ENCODE results near the gene GPX4.

GPX4 gene

DNA sequence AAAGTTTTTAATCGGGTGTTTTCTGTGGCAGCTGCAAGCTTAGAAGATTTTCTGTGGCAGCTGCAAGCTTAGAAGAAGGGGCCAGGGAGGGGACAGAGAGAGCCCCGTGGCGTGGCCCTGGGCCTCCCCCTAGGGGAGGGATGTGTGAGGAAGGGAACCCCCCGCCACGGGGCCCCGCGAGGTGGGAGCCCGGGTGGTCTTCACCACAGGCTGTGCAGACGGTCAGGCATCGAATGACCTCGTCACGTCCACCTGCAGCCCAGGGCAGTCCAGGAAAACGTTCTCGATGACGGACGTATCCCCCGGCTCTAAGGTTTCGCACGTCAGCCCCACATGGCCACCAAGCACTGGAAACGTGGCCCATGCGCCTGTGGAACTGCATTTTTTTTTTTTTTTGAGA lies 17.2 kb upstream of the GPX4 start:
- Histone ChIP-seq H3K36me3 (ENCODE audit: control insufficient read depth, insufficient read depth, low read length) (peaks cover 65% of the 10 kb centered on the region), H3K9me3 (ENCODE audit: control insufficient read depth, low read length) (no peaks in the 10 kb centered on the region), H3K4me3 (ENCODE audit: insufficient read depth, low read depth, low read length, poor library complexity, severe bottlenecking) (no peak overlapping the region), H3K27me3 (replicated peaks; ENCODE audit: control insufficient read depth, insufficient read depth, low read length, poor library complexity, severe bottlenecking) (no peaks in the 10 kb centered on the region), H3K27ac (ENCODE audit: insufficient read depth, low read length, poor library complexity, severe bottlenecking) (peak overlapping the region; percentile 73), H3K4me1 (ENCODE audit: control insufficient read depth, insufficient read depth, low read length, poor library complexity, severe bottlenecking) (peaks cover 50% of the 10 kb centered on the region)
- DNase-seq: no peak

DNA sequence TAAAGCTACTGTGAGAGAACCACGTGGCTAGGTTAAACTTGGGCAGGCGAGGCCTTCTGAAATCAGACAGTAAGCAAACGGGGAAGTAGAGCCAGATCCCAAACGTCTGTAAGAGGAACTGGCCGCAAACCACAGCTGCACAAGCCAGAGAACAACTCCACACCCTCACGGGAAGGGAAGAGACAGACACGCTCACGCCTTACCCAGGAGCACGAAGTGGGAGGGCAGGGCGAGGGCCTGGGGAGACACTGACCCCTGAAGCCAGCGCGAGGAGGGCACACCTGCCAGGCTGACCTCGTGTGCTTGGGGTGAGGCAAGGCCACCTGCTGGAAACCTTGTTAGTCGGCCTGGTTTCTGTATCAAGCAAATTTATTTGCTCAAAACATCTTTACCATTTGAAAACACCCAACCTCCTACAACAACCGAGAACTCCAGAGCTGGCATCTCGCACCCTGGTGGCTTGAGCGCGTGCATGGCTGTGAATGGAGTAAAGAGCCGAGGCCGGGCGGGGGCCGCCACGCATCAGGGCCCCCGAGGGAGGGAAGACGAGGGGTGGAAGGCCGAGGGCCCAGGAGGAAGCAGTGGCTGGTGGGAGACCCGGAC lies 15.9 kb upstream of the GPX4 start:
- Histone ChIP-seq H3K4me1 (ENCODE audit: control insufficient read depth, insufficient read depth, low read length, poor library complexity, severe bottlenecking) (peaks cover 40% of the 10 kb centered on the region), H3K27me3 (replicated peaks; ENCODE audit: control insufficient read depth, insufficient read depth, low read length, poor library complexity, severe bottlenecking) (no peaks in the 10 kb centered on the region), H3K4me3 (ENCODE audit: insufficient read depth, low read depth, low read length, poor library complexity, severe bottlenecking) (no peak overlapping the region), H3K27ac (ENCODE audit: insufficient read depth, low read length, poor library complexity, severe bottlenecking) (peak overlapping the region; percentile 73), H3K9me3 (ENCODE audit: control insufficient read depth, low read length) (no peaks in the 10 kb centered on the region), H3K36me3 (ENCODE audit: control insufficient read depth, insufficient read depth, low read length) (peaks cover 61% of the 10 kb centered on the region)
- peak in 2 of 3 donors; percentile 40 to 54 for DNase-seq

- peaks cover 34% of the 10 kb centered on the region for H3K4me1 ChIP-seq (ENCODE audit: control insufficient read depth, insufficient read depth, low read length, poor library complexity, severe bottlenecking)
- peak overlapping the region; percentile 73 for H3K27ac ChIP-seq (ENCODE audit: insufficient read depth, low read length, poor library complexity, severe bottlenecking)
Observed at GRCh38 chr19:1088416-1089010, 15.3 kb upstream of the GPX4 start.

DNA sequence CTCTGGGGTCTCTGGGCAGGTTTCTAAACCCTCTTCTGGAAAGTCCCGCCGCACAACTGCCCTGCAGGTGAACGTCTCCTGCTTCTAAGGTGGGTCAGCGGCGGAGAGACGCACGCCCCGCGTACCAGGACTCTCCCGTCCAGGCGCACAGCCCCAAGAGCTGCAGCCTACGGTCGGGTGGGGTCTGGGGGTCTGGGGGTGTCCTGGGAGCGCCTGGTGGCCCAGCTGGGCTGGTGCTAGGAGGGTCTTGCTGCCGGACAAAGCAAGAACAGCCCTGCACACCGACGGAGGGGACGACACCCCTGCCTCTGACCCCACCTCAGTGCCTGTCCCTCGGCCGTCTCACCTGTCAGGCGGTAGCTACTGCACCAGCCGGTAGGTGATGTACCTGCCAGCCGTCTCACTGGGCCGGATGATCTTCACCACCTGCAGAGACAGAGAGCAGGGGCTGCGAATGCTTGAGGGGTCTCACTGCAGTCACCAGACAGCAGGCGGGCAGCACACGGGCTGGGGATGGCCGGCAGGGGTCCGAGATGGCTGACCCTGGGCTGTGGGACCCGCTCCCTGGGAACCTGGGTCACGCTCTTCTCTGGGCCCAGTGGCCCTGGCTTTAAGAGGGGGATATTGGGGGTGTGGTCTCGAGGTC lies 14.5 kb upstream of the GPX4 start:
- DNase-seq: no peak
- no peaks in the 10 kb centered on the region for H3K9me3 ChIP-seq (ENCODE audit: control insufficient read depth, low read length)
- H3K27ac ChIP-seq (ENCODE audit: insufficient read depth, low read length, poor library complexity, severe bottlenecking): peak overlapping the region; percentile 73
- peaks cover 52% of the 10 kb centered on the region for H3K36me3 ChIP-seq (ENCODE audit: control insufficient read depth, insufficient read depth, low read length)
- H3K27me3 ChIP-seq (replicated peaks; ENCODE audit: control insufficient read depth, insufficient read depth, low read length, poor library complexity, severe bottlenecking): no peaks in the 10 kb centered on the region
- H3K4me3 ChIP-seq (ENCODE audit: insufficient read depth, low read depth, low read length, poor library complexity, severe bottlenecking): no peak overlapping the region
- H3K4me1 ChIP-seq (ENCODE audit: control insufficient read depth, insufficient read depth, low read length, poor library complexity, severe bottlenecking): peaks cover 36% of the 10 kb centered on the region

More at GRCh38 chr19:1088416-1089010, 15.3 kb upstream of the GPX4 start:
- DNase-seq: no peak
- Histone ChIP-seq H3K4me3 (ENCODE audit: insufficient read depth, low read depth, low read length, poor library complexity, severe bottlenecking) (no peak overlapping the region), H3K27me3 (replicated peaks; ENCODE audit: control insufficient read depth, insufficient read depth, low read length, poor library complexity, severe bottlenecking) (no peaks in the 10 kb centered on the region), H3K9me3 (ENCODE audit: control insufficient read depth, low read length) (no peaks in the 10 kb centered on the region), H3K36me3 (ENCODE audit: control insufficient read depth, insufficient read depth, low read length) (peaks cover 59% of the 10 kb centered on the region)

DNA sequence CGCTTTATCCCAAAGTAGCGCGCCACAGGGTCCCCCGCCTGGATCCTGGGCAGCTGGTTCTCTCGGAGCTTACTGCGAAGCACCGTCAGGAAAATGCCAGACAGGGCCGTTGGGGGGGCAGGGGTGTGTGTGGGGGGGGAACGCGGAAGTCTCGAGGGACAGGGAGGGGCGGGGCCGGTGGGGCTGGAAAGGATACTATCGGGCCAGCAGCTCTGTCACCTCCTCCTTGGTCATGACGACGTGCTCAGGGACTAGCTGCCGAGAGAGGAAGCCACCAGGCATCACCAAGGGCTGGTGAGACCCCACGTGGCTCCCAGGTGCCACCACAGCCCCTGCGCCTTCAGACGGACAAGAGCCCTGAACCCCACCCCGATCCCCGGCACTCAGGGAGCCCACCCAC lies 13.9 kb upstream of the GPX4 start:
- DNase-seq: no peak
- Histone ChIP-seq H3K4me3 (ENCODE audit: insufficient read depth, low read depth, low read length, poor library complexity, severe bottlenecking) (no peak overlapping the region), H3K27ac (ENCODE audit: insufficient read depth, low read length, poor library complexity, severe bottlenecking) (no peak overlapping the region), H3K9me3 (ENCODE audit: control insufficient read depth, low read length) (no peaks in the 10 kb centered on the region), H3K27me3 (replicated peaks; ENCODE audit: control insufficient read depth, insufficient read depth, low read length, poor library complexity, severe bottlenecking) (no peaks in the 10 kb centered on the region), H3K36me3 (ENCODE audit: control insufficient read depth, insufficient read depth, low read length) (peaks cover 46% of the 10 kb centered on the region), H3K4me1 (ENCODE audit: control insufficient read depth, insufficient read depth, low read length, poor library complexity, severe bottlenecking) (peaks cover 42% of the 10 kb centered on the region)

GRCh38 chr19:1090731-1091543 lies 12.9 kb upstream of the GPX4 start:
- Histone ChIP-seq H3K27ac (ENCODE audit: insufficient read depth, low read length, poor library complexity, severe bottlenecking) (no peak overlapping the region), H3K36me3 (ENCODE audit: control insufficient read depth, insufficient read depth, low read length) (peaks cover 35% of the 10 kb centered on the region), H3K9me3 (ENCODE audit: control insufficient read depth, low read length) (no peaks in the 10 kb centered on the region), H3K27me3 (replicated peaks; ENCODE audit: control insufficient read depth, insufficient read depth, low read length, poor library complexity, severe bottlenecking) (no peaks in the 10 kb centered on the region), H3K4me1 (ENCODE audit: control insufficient read depth, insufficient read depth, low read length, poor library complexity, severe bottlenecking) (peaks cover 48% of the 10 kb centered on the region), H3K4me3 (ENCODE audit: insufficient read depth, low read depth, low read length, poor library complexity, severe bottlenecking) (no peak overlapping the region)
- no peak for DNase-seq

GRCh38 chr19:1091544-1092175 lies 12.1 kb upstream of the GPX4 start:
- Histone ChIP-seq H3K36me3 (ENCODE audit: control insufficient read depth, insufficient read depth, low read length) (peaks cover 28% of the 10 kb centered on the region), H3K27ac (ENCODE audit: insufficient read depth, low read length, poor library complexity, severe bottlenecking) (no peak overlapping the region), H3K9me3 (ENCODE audit: control insufficient read depth, low read length) (no peaks in the 10 kb centered on the region), H3K27me3 (replicated peaks; ENCODE audit: control insufficient read depth, insufficient read depth, low read length, poor library complexity, severe bottlenecking) (no peaks in the 10 kb centered on the region), H3K4me1 (ENCODE audit: control insufficient read depth, insufficient read depth, low read length, poor library complexity, severe bottlenecking) (peaks cover 50% of the 10 kb centered on the region), H3K4me3 (ENCODE audit: insufficient read depth, low read depth, low read length, poor library complexity, severe bottlenecking) (no peak overlapping the region)
- DNase-seq: no peak

GRCh38 chr19:1093330-1093729 lies 10.5 kb upstream of the GPX4 start:
- no peaks in the 10 kb centered on the region for H3K9me3 ChIP-seq (ENCODE audit: control insufficient read depth, low read length)
- H3K36me3 ChIP-seq (ENCODE audit: control insufficient read depth, insufficient read depth, low read length): peaks cover 26% of the 10 kb centered on the region
- H3K4me3 ChIP-seq (ENCODE audit: insufficient read depth, low read depth, low read length, poor library complexity, severe bottlenecking): no peak overlapping the region
- peaks cover 33% of the 10 kb centered on the region for H3K4me1 ChIP-seq (ENCODE audit: control insufficient read depth, insufficient read depth, low read length, poor library complexity, severe bottlenecking)
- no peaks in the 10 kb centered on the region for H3K27me3 ChIP-seq (replicated peaks; ENCODE audit: control insufficient read depth, insufficient read depth, low read length, poor library complexity, severe bottlenecking)
- H3K27ac ChIP-seq (ENCODE audit: insufficient read depth, low read length, poor library complexity, severe bottlenecking): no peak overlapping the region
- DNase-seq: no peak

DNA sequence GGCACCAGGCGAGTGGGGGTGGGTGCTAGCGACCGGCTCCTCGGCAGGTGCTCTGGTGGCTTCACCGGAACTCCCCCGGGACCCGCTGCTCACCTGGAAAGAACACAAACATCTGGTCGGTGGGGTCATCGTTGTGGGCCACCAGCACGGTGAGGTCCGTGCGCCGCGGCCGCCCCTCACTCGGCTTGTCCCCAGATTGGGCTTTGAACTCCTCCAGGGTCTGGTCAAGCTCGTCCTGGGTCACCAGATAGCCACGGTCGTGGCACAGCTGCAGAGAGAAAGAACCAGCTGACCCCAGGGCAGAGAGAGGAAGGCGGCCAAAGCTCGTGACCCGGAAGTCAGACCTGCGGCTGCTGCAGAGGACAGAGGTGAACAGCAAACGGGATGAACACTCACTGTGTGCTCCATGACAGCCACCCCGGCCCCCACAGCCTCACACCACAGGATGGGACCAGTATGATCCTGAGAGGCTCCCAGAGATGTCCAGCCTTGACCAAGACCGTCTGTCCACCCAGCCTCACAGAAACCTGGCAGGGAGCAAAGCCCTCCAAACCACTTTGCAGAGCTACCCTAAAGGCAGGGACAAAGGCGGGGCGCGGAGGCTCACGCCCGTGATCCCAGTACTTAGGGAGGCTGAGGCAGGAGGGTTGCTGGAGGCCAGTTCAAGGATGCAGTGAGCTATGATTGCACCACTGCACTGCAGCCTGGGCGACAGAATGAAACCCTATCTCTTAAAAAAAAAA lies 9.8 kb upstream of the GPX4 start:
- H3K9me3 ChIP-seq (ENCODE audit: control insufficient read depth, low read length): no peaks in the 10 kb centered on the region
- H3K4me3 ChIP-seq (ENCODE audit: insufficient read depth, low read depth, low read length, poor library complexity, severe bottlenecking): peak overlapping the region; percentile 88
- H3K27ac ChIP-seq (ENCODE audit: insufficient read depth, low read length, poor library complexity, severe bottlenecking): peak overlapping the region; percentile 90
- DNase-seq: no peak
- peaks cover 27% of the 10 kb centered on the region for H3K4me1 ChIP-seq (ENCODE audit: control insufficient read depth, insufficient read depth, low read length, poor library complexity, severe bottlenecking)
- peaks cover 26% of the 10 kb centered on the region for H3K36me3 ChIP-seq (ENCODE audit: control insufficient read depth, insufficient read depth, low read length)
- H3K27me3 ChIP-seq (replicated peaks; ENCODE audit: control insufficient read depth, insufficient read depth, low read length, poor library complexity, severe bottlenecking): no peaks in the 10 kb centered on the region

Measured in effector memory CD4-positive, alpha-beta T cell (primary cell).